HG02571 (cell line): ENCODE measurements around the gene CAP1.

ENCODE experiments used
- ATAC-seq: cut with Tn5 transposase; IDR thresholded peaks from one replicate; pipeline ENCODE4 v1.9.1; 2021; ENCODE audit warnings: mild to moderate bottlenecking, moderate library complexity; ENCODE audit not compliant: unreplicated experiment

The CAP1 gene

GRCh38 chr1:40094466-40095110, 54.1 kb downstream of the CAP1 start:
- no peak for ATAC-seq

DNA sequence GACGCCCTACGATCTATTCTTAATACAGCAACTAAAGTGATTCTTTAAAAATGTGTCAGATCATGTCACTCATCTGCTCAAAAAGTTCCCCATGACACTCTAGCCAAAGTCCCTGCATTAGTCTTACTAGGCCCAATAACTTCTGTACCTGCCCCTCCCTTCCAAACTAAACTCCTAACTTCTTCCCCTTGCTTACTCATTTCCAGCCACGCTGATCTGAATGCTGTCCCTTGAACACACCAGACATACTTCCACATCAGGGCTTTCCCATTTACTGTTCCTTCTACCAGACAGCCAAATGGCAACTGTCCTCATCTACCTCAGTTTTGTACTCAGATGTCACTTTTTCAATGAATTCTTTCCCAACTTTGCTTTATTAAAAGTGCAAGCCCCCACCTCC, 55.3 kb downstream of the CAP1 start:
- no peak for ATAC-seq

GRCh38 chr1:40096646-40096976, 56.1 kb downstream of the CAP1 start:
- no peak for ATAC-seq

GRCh38 chr1:40096977-40097782, 56.7 kb downstream of the CAP1 start, which contains the start of gene PPT1:
TSS of gene PPT1 (minus strand) at chr1:40097252. CDS start at chr1:40097238, 14 bp downstream.
- ATAC-seq, result no peak

- no peak for ATAC-seq
Measured at GRCh38 chr1:40102038-40102437, 61.5 kb downstream of the CAP1 start.

DNA sequence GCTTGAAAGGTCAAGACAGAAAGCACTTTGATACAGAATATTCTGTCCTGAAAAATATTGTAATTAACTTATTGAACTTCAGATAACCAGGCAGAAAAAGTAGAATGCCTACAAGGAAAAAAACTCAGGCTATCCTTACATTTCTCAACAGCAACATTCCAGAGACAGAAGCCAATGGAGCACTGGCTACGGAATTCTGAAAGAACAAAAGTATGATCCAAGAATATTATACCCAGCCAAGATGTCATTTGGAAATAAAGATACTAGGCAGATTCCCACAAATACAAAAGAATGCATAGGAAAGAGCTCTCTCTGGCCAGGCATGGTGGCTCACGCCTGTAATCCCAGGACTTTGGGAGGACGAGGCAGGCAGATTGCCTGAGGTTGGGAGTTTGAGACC, 62.4 kb downstream of the CAP1 start:
- ATAC-seq, result no peak

GRCh38 chr1:40105028-40105427, 64.5 kb downstream of the CAP1 start:
- no peak for ATAC-seq

GRCh38 chr1:40107290-40107959, 66.9 kb downstream of the CAP1 start:
- ATAC-seq, result no peak

GRCh38 chr1:40110389-40110788, 69.9 kb downstream of the CAP1 start:
- no peak for ATAC-seq

DNA sequence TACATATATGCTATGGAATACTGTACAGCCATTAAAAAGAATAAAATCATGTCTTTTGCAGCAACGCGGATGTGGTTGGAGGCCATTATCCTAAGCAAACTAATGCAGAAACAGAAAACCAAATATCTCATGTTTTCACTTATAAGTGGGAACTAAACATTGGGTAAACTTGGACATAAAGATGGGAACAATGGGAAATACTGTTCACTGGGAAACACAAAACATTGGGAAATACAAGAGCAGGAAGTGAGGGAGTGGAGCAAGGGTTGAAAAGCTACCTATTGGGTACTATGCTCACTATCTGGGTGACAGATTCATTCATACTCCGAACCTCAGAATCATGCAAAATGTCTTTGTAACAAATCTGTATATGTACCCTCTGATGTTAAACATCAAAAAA, 73.9 kb downstream of the CAP1 start:
- no peak for ATAC-seq

DNA sequence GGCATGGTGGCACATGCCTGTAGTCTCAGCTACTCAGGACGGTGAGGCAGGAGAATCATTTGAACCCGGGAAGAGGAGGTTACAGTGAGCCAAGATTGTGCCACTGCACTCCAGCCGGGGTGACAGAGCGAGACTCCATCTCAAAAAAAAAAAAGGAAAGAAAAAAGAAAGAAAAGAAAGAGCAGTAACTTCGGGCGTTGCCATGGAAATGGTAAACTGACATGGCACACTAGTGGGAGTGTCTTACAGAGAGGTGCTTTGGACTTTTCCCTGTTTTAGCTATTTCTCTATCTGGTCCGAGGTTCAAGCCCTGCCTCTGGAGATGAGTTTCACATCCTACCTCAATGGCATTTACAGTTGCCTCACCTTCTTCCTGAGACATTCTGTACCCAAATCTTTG, 79.6 kb downstream of the CAP1 start:
- no peak for ATAC-seq
